OCI-LY7 (cell line): ENCODE measurements around the gene PSD4.

Experiments
- CTCF ChIP-seq: fragments of 200-600 bp; sonication (generic); conservative IDR thresholded peaks from 2 replicates; pipeline ENCODE4 v1.5.1; 2014; ENCODE audit warnings: mild to moderate bottlenecking, antibody characterized with exemption, low read length, moderate library complexity, mixed read lengths
- EZH2phosphoT487 ChIP-seq: fragments of 200-600 bp; sonication (generic); IDR thresholded peaks from 2 replicates; pipeline ENCODE4 v1.6.1; 2018; ENCODE audit warnings: low read depth, borderline replicate concordance, mild to moderate bottlenecking, mixed run types, antibody characterized with exemption, low read length, moderate library complexity, mixed read lengths

GRCh38 chr2:113245276-113245711 lies 71.5 kb downstream of the PSD4 start:
- no peak for TF ChIP-seq CTCF
- no peak for TF ChIP-seq EZH2phosphoT487
